CD4-positive, alpha-beta T cell treated with Interleukin-4 for 1 hour (primary cell): ENCODE results near the gene ZNF765.
"Not testable (repeated sequence)": the region's sequence is repeated elsewhere in the genome, so short reads cannot be mapped to it uniquely, and the experiment has no call there.

Experiments used
- DNase-seq, 2 donors: peaks; one replicate each; pipeline ENCODE4 v3.0.0-alpha.2; 2020 to 2022

ZNF765 gene

GRCh38 chr19:53394974-53395839, at the start of gene ZNF765:
ZNF765 (plus strand) TSS chr19:53395149; CDS start chr19:53398016, 2,867 bp downstream.
- DNase-seq, result peak; percentile 94 to 96

GRCh38 chr19:53355739-53356138, 39.2 kb upstream of the ZNF765 start:
- DNase-seq, result no peak

- DNase-seq, result no peak
Measured at GRCh38 chr19:53357821-53358581, 36.9 kb upstream of the ZNF765 start.

- not testable (repeated sequence) for DNase-seq
Measured at GRCh38 chr19:53360056-53360455, 34.9 kb upstream of the ZNF765 start.

- DNase-seq, result peak; percentile 97
Measured at GRCh38 chr19:53365134-53365898, 29.6 kb upstream of the ZNF765 start, which contains the start of gene ZNF525. ZNF525 (plus strand) TSS chr19:53365705; CDS start chr19:53372282, 6,577 bp downstream.

GRCh38 chr19:53365899-53366493, 29.0 kb upstream of the ZNF765 start:
- DNase-seq, result no peak

GRCh38 chr19:53372196-53372595, 22.8 kb upstream of the ZNF765 start:
- DNase-seq, result no peak

GRCh38 chr19:53374288-53374687, 20.7 kb upstream of the ZNF765 start:
- DNase-seq, result no peak

GRCh38 chr19:53374743-53375142, 20.2 kb upstream of the ZNF765 start:
- DNase-seq, result no peak

GRCh38 chr19:53381376-53381775, 13.6 kb upstream of the ZNF765 start:
- no peak for DNase-seq

- DNase-seq, result no peak
Measured at GRCh38 chr19:53388168-53388567, 6.8 kb upstream of the ZNF765 start.

GRCh38 chr19:53388904-53389303, 6.0 kb upstream of the ZNF765 start:
- DNase-seq, result no peak

GRCh38 chr19:53389571-53389970, 5.4 kb upstream of the ZNF765 start:
- DNase-seq, result no peak

- DNase-seq, result no peak
Measured at GRCh38 chr19:53389978-53390377, 5.0 kb upstream of the ZNF765 start.

GRCh38 chr19:53394522-53394973, 401 bp upstream of the ZNF765 start:
- DNase-seq, result no peak

- DNase-seq, result not testable (repeated sequence)
Measured at GRCh38 chr19:53395840-53396524, 1.0 kb downstream of the ZNF765 start.

GRCh38 chr19:53396525-53396868, 1.5 kb downstream of the ZNF765 start:
- DNase-seq, result no peak

- DNase-seq, result not testable (repeated sequence)
Measured at GRCh38 chr19:53397918-53398317, 3.0 kb downstream of the ZNF765 start.

GRCh38 chr19:53409505-53410204, 14.7 kb downstream of the ZNF765 start:
- no peak for DNase-seq

GRCh38 chr19:53420520-53421315, 25.8 kb downstream of the ZNF765 start:
- not testable (repeated sequence) for DNase-seq
